OCI-LY7 (cell line): ENCODE data around the gene CMKLR1. TPM values are rescaled to one million over a fixed set of nuclear protein-coding genes. Genes with fewer than 3 reads are reported as not detected.

Experiments used
- BruUV-seq: library from RNA; stranded (reverse); fragments of 400-500 nt; replicated peaks from 2 replicates; lab custom pipeline; 2021; lab: Mats Ljungman, UMichigan
- CTCF ChIA-PET: fragments of 300-600 bp; sonication (Branson Sonifier 250); formaldehyde crosslinking; loops from one replicate; lab custom pipeline; 2022; ENCODE audit warnings: antibody characterized with exemption; ENCODE audit not compliant: unreplicated experiment; lab: Charles Lee
- POLR2A ChIA-PET: fragments of 300-600 bp; sonication (Branson Sonifier 250); formaldehyde crosslinking; loops from one replicate; lab custom pipeline; 2022; ENCODE audit warnings: antibody characterized with exemption; lab: Charles Lee
- DNase-seq: peaks from one replicate; pipeline ENCODE4 v3.0.0-alpha.2; 2015; ENCODE audit warnings: low spot score
- H2AFZ ChIP-seq: fragments of 200-600 bp; sonication (generic), shearing (Covaris generic); 2 replicates; pipeline ENCODE4 v1.6.1; 2014; ENCODE audit warnings: mild to moderate bottlenecking, antibody characterized with exemption, low read length, moderate library complexity
- H3K27ac ChIP-seq: fragments of 200-600 bp; sonication (generic); 2 replicates; pipeline ENCODE4 v1.5.1; 2014; ENCODE audit warnings: mixed run types, low read depth, mild to moderate bottlenecking, moderate library complexity, low read length, inconsistent platforms; ENCODE audit not compliant: poor library complexity, severe bottlenecking
- H3K36me3 ChIP-seq: fragments of 200-600 bp; sonication (generic); 2 replicates; pipeline ENCODE4 v1.6.1; 2014; ENCODE audit warnings: mild to moderate bottlenecking, antibody characterized with exemption, low read length, moderate library complexity, mixed read lengths; ENCODE audit not compliant: insufficient read depth
- H3K4me1 ChIP-seq: fragments of 200-600 bp; sonication (generic); 2 replicates; pipeline ENCODE4 v1.5.1; 2014; ENCODE audit warnings: mild to moderate bottlenecking, low read length; ENCODE audit not compliant: insufficient read depth, poor library complexity, severe bottlenecking
- H3K4me2 ChIP-seq: fragments of 200-600 bp; sonication (generic); 2 replicates; pipeline ENCODE4 v1.6.1; 2014; ENCODE audit warnings: mild to moderate bottlenecking, low read length
- H3K4me3 ChIP-seq: fragments of 200-600 bp; sonication (generic); 2 replicates; pipeline ENCODE4 v1.5.1; 2014; ENCODE audit warnings: mild to moderate bottlenecking, low read depth, low read length; ENCODE audit not compliant: poor library complexity, severe bottlenecking
- H3K79me2 ChIP-seq: fragments of 200-600 bp; sonication (generic); 2 replicates; pipeline ENCODE4 v1.6.1; 2016; ENCODE audit warnings: low read depth, mild to moderate bottlenecking, low read length, moderate library complexity, mixed read lengths; ENCODE audit not compliant: insufficient read depth
- H3K9me2 ChIP-seq: fragments of 200-600 bp; sonication (generic); 2 replicates; pipeline ENCODE4 v1.6.1; 2016; ENCODE audit warnings: mild to moderate bottlenecking, low read length, mixed read lengths; ENCODE audit not compliant: insufficient read depth
- H3K9me3 ChIP-seq: fragments of 200-600 bp; sonication (generic); 2 replicates; pipeline ENCODE4 v1.6.1; 2014; ENCODE audit warnings: mild to moderate bottlenecking, mixed run types, low read length, mixed read lengths
- H4K20me1 ChIP-seq: fragments of 200-600 bp; sonication (generic); 2 replicates; pipeline ENCODE4 v1.6.1; 2014; ENCODE audit warnings: mild to moderate bottlenecking, antibody characterized with exemption, low read length, moderate library complexity, mixed read lengths; ENCODE audit not compliant: insufficient read depth
- EZH2phosphoT487 ChIP-seq: fragments of 200-600 bp; sonication (generic); IDR thresholded peaks from 2 replicates; pipeline ENCODE4 v1.6.1; 2018; ENCODE audit warnings: low read depth, borderline replicate concordance, mild to moderate bottlenecking, mixed run types, antibody characterized with exemption, low read length, moderate library complexity, mixed read lengths
- intact Hi-C: fragments of 100-400 bp; cut with micrococcal nuclease; formaldehyde crosslinking; loops from one replicate; pipeline ENCODE4 v1.10.0; 2022; ENCODE audit not compliant: unreplicated experiment
- total RNA-seq, 2 experiments: library from RNA; depleted of rRNA in 1 of 2; stranded (reverse); fragments of >200 nt in 1 of 2; shearing (Covaris generic) in 1 of 2; gene quantifications; 2 replicates each; pipeline ENCODE4 v1.2.3, GENCODE V29; 2014 to 2022
- TF ChIP-seq, protein P1 (sequence below): fragments of 200-600 bp; sonication (generic); conservative IDR thresholded peaks from 2 replicates; pipeline ENCODE4 v1.5.1; 2014; ENCODE audit warnings: mild to moderate bottlenecking, antibody characterized with exemption, low read length, moderate library complexity, mixed read lengths

The CMKLR1 gene
- total RNA-seq, 2 experiments from 2014 or later: not detected

- no TSS peak for BruUV-seq
- TF ChIP-seq EZH2phosphoT487: no peak
- TF ChIP-seq, protein P1, sequence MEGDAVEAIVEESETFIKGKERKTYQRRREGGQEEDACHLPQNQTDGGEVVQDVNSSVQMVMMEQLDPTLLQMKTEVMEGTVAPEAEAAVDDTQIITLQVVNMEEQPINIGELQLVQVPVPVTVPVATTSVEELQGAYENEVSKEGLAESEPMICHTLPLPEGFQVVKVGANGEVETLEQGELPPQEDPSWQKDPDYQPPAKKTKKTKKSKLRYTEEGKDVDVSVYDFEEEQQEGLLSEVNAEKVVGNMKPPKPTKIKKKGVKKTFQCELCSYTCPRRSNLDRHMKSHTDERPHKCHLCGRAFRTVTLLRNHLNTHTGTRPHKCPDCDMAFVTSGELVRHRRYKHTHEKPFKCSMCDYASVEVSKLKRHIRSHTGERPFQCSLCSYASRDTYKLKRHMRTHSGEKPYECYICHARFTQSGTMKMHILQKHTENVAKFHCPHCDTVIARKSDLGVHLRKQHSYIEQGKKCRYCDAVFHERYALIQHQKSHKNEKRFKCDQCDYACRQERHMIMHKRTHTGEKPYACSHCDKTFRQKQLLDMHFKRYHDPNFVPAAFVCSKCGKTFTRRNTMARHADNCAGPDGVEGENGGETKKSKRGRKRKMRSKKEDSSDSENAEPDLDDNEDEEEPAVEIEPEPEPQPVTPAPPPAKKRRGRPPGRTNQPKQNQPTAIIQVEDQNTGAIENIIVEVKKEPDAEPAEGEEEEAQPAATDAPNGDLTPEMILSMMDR: no peak
- H3K79me2 ChIP-seq: no peaks in the 10 kb centered on the region
- no peaks in the 10 kb centered on the region for H3K9me3 ChIP-seq
- H3K27ac ChIP-seq: no peak overlapping the region
- DNase-seq: no peak
- no peaks in the 10 kb centered on the region for H4K20me1 ChIP-seq
- no peaks in the 10 kb centered on the region for H3K9me2 ChIP-seq
- no peaks in the 10 kb centered on the region for H3K4me1 ChIP-seq
- H3K36me3 ChIP-seq: no peaks in the 10 kb centered on the region
- H3K4me3 ChIP-seq: no peak overlapping the region
- ChIA-PET POLR2A (no interaction called here), CTCF (no interaction called here)
- no peak overlapping the region for H2AFZ ChIP-seq
- intact Hi-C loops: no loop called here
- no peak overlapping the region for H3K4me2 ChIP-seq
These were observed 42.2 kb downstream of the CMKLR1 start for GRCh38 chr12:108296945-108297344.

DNA sequence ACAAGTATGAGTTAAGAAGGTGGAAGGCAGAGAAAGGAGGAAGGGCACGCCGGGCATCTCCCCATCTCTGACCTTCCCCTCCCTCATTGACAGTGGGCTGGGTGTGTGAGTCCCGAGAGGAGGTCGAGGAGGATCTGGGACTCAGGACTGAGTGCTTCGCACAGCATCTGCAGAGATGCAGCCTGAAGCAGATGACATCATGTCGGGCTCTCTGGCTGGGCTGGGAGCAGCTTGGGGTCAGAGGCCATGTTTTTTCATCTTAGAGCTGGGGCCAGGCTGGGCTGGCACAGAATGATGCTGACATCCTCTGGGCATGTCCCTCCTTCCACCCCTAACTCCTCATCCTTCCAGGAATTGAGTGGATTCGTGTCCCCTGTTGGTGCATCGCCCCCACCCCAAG lies 43.5 kb downstream of the CMKLR1 start:
- DNase-seq: no peak
- CTCF ChIA-PET: no interaction called here

More for the DNA sequence above, 43.5 kb downstream of the CMKLR1 start:
- TF ChIP-seq, protein P1: no peak
- no peak for TF ChIP-seq EZH2phosphoT487
- H3K9me2 ChIP-seq: no peaks in the 10 kb centered on the region
- no peaks in the 10 kb centered on the region for H4K20me1 ChIP-seq
- H3K79me2 ChIP-seq: no peaks in the 10 kb centered on the region
- intact Hi-C loops: no loop called here
- H3K4me3 ChIP-seq: no peak overlapping the region
- POLR2A ChIA-PET: no interaction called here
- no peaks in the 10 kb centered on the region for H3K9me3 ChIP-seq
- H3K4me1 ChIP-seq: no peaks in the 10 kb centered on the region
- no peak overlapping the region for H2AFZ ChIP-seq
- no peak overlapping the region for H3K27ac ChIP-seq
- no peak overlapping the region for H3K4me2 ChIP-seq
- no TSS peak for BruUV-seq
- H3K36me3 ChIP-seq: no peaks in the 10 kb centered on the region
